IMR-90 (cell line): ENCODE data around the gene CLPX. TPM values are rescaled to one million over a fixed set of nuclear protein-coding genes. Genes with fewer than 3 reads are reported as not detected.

Experiments
- ATAC-seq: fragments of 200-7000 bp; cut with Tn5 transposase; 2 replicates; pipeline ENCODE4 v1.9.1; 2020; ENCODE audit warnings: low read depth, mild to moderate bottlenecking, moderate library complexity
- BruUV-seq: library from RNA; stranded (reverse); fragments of 400-500 nt; replicated peaks from 2 replicates; lab custom pipeline; 2021; lab: Mats Ljungman, UMichigan
- CTCF ChIA-PET: fragments of 300-600 bp; formaldehyde crosslinking; extraction: SDS; loops from one replicate; lab custom pipeline; 2021; ENCODE audit warnings: antibody characterized with exemption; lab: Yijun Ruan, JAX
- POLR2A ChIA-PET: fragments of 300-600 bp; sonication (Branson Sonifier 250); formaldehyde crosslinking; loops from one replicate; lab custom pipeline; 2022; ENCODE audit warnings: antibody characterized with exemption; ENCODE audit not compliant: unreplicated experiment; lab: Charles Lee
- DNase-seq: peaks from one replicate; pipeline ENCODE4 v3.0.0; 2013
- H2AFZ ChIP-seq: replicated peaks from 2 replicates; pipeline ENCODE3; 2013; ENCODE audit warnings: low read length, mild to moderate bottlenecking; ENCODE audit not compliant: poor library complexity
- H2AK5ac ChIP-seq: 2 replicates; pipeline ENCODE4 v1.6.1; 2013; ENCODE audit warnings: low read depth, low read length, inconsistent platforms
- H2AK9ac ChIP-seq: replicated peaks from 2 replicates; pipeline ENCODE3; 2013; ENCODE audit warnings: mild to moderate bottlenecking, low read depth, low read length, moderate library complexity; ENCODE audit not compliant: poor library complexity
- H2BK120ac ChIP-seq: 2 replicates; pipeline ENCODE4 v1.6.1; 2013; ENCODE audit warnings: low read depth, low read length, inconsistent platforms
- H2BK15ac ChIP-seq: 3 replicates; pipeline ENCODE4 v1.6.1; 2013; ENCODE audit warnings: low read depth, low read length, inconsistent platforms
- H2BK20ac ChIP-seq: 2 replicates; pipeline ENCODE4 v1.6.1; 2013; ENCODE audit warnings: low read depth, mild to moderate bottlenecking, inconsistent platforms, low read length, moderate library complexity
- H2BK5ac ChIP-seq: 2 replicates; pipeline ENCODE4 v1.6.1; 2013; ENCODE audit warnings: mild to moderate bottlenecking, low read depth, low read length, inconsistent platforms; ENCODE audit not compliant: poor library complexity, severe bottlenecking
- H3K14ac ChIP-seq: replicated peaks from 2 replicates; pipeline ENCODE4 v1.6.1; 2013; ENCODE audit warnings: low read depth, low read length, inconsistent platforms
- H3K18ac ChIP-seq: 2 replicates; pipeline ENCODE4 v1.6.1; 2013; ENCODE audit warnings: low read depth, low read length, control low read depth
- H3K23ac ChIP-seq: 2 replicates; pipeline ENCODE4 v1.6.1; 2013; ENCODE audit warnings: low read depth, low read length, inconsistent platforms
- H3K27ac ChIP-seq: 2 replicates; pipeline ENCODE4 v1.5.1; 2013; ENCODE audit warnings: mild to moderate bottlenecking, control low read depth, low read length; ENCODE audit not compliant: insufficient read depth
- H3K27me3 ChIP-seq: 2 replicates; pipeline ENCODE4 v1.6.1; 2013; ENCODE audit warnings: low read length; ENCODE audit not compliant: control insufficient read depth, insufficient read depth
- H3K36me3 ChIP-seq: 2 replicates; pipeline ENCODE4 v1.6.1; 2013; ENCODE audit warnings: low read length, mixed read lengths; ENCODE audit not compliant: control insufficient read depth, insufficient read depth
- H3K4ac ChIP-seq: 2 replicates; pipeline ENCODE4 v1.6.1; 2013; ENCODE audit warnings: low read depth, low read length, inconsistent platforms
- H3K4me1 ChIP-seq: 2 replicates; pipeline ENCODE4 v1.6.1; 2013; ENCODE audit warnings: low read length, mixed read lengths; ENCODE audit not compliant: control insufficient read depth, insufficient read depth
- H3K4me2 ChIP-seq: 2 replicates; pipeline ENCODE4 v1.6.1; 2013; ENCODE audit warnings: low read depth, mild to moderate bottlenecking, control low read depth, low read length, moderate library complexity
- H3K4me3 ChIP-seq: 2 replicates; pipeline ENCODE4 v1.5.1; 2013; ENCODE audit warnings: low read depth, mild to moderate bottlenecking, control low read depth, low read length, moderate library complexity; ENCODE audit not compliant: insufficient read depth
- H3K56ac ChIP-seq: 2 replicates; pipeline ENCODE4 v1.6.1; 2013; ENCODE audit warnings: low read length, inconsistent platforms; ENCODE audit not compliant: insufficient read depth; ENCODE audit errors: extremely low read depth
- H3K79me1 ChIP-seq, 2 experiments: 2 replicates each; pipeline ENCODE4 v1.6.1; 2013; ENCODE audit warnings: low read length in 2 of 2, inconsistent platforms in 1 of 2, low read depth in 1 of 2
- H3K9ac ChIP-seq: 2 replicates; pipeline ENCODE4 v1.6.1; 2013; ENCODE audit warnings: low read depth, low read length, control low read depth
- H3K9me1 ChIP-seq: 2 replicates; pipeline ENCODE4 v1.6.1; 2013; ENCODE audit warnings: low read length, inconsistent platforms; ENCODE audit not compliant: insufficient read depth
- H3K9me3 ChIP-seq: 2 replicates; pipeline ENCODE4 v1.6.1; 2013; ENCODE audit warnings: low read length; ENCODE audit not compliant: control insufficient read depth, insufficient read depth
- H4K20me1 ChIP-seq: 2 replicates; pipeline ENCODE4 v1.6.1; 2013; ENCODE audit warnings: low read length, inconsistent platforms; ENCODE audit not compliant: insufficient read depth
- H4K5ac ChIP-seq: 2 replicates; pipeline ENCODE4 v1.6.1; 2013; ENCODE audit warnings: mild to moderate bottlenecking, low read depth, low read length, control low read depth
- H4K8ac ChIP-seq, 2 experiments: 2 replicates each; pipeline ENCODE4 v1.6.1; 2013; ENCODE audit warnings: low read depth in 2 of 2, low read length in 2 of 2, control low read depth in 1 of 2, inconsistent platforms in 1 of 2
- H4K91ac ChIP-seq: 2 replicates; pipeline ENCODE4 v1.6.1; 2013; ENCODE audit warnings: low read depth, low read length, inconsistent platforms; ENCODE audit not compliant: insufficient read depth
- BHLHE40 ChIP-seq: fragments of 150-350 bp; IDR thresholded peaks from 2 replicates; pipeline ENCODE4 v1.6.1; 2016; ENCODE audit warnings: mild to moderate bottlenecking, low read depth, low read length
- CEBPB ChIP-seq: IDR thresholded peaks from 2 replicates; pipeline ENCODE4 v1.6.1; 2012; ENCODE audit warnings: low read depth, low read length, improper control_type of control experiment
- CHD1 ChIP-seq: IDR thresholded peaks from 2 replicates; pipeline ENCODE4 v1.6.1; 2012; ENCODE audit warnings: low read depth, low read length, improper control_type of control experiment
- FOS ChIP-seq: fragments of 150-350 bp; IDR thresholded peaks from 2 replicates; pipeline ENCODE4 v1.6.1; 2016; ENCODE audit warnings: low read depth, low read length
- MAFK ChIP-seq: IDR thresholded peaks from 2 replicates; pipeline ENCODE4 v1.6.1; 2012; ENCODE audit warnings: low read depth, low read length, improper control_type of control experiment
- MAZ ChIP-seq: IDR thresholded peaks from 2 replicates; pipeline ENCODE4 v1.6.1; 2012; ENCODE audit warnings: low read depth, mild to moderate bottlenecking, low read length, improper control_type of control experiment, moderate library complexity, borderline replicate concordance
- MXI1 ChIP-seq: IDR thresholded peaks from 2 replicates; pipeline ENCODE4 v1.6.1; 2012; ENCODE audit warnings: low read depth, mild to moderate bottlenecking, low read length, moderate library complexity, borderline replicate concordance
- NFE2L2 ChIP-seq: fragments of 150-350 bp; IDR thresholded peaks from 2 replicates; pipeline ENCODE4 v1.6.1; 2016; ENCODE audit warnings: low read depth, mild to moderate bottlenecking, low read length
- POLR2A ChIP-seq: IDR thresholded peaks from 2 replicates; pipeline ENCODE4 v1.6.1; 2012; ENCODE audit warnings: mild to moderate bottlenecking, low read depth, low read length
- RAD21 ChIP-seq: IDR thresholded peaks from 2 replicates; pipeline ENCODE4 v1.6.1; 2012; ENCODE audit warnings: low read length, improper control_type of control experiment
- RCOR1 ChIP-seq: IDR thresholded peaks from 2 replicates; pipeline ENCODE4 v1.6.1; 2012; ENCODE audit warnings: mild to moderate bottlenecking, low read length, improper control_type of control experiment; ENCODE audit not compliant: insufficient replicate concordance
- RFX5 ChIP-seq: IDR thresholded peaks from 2 replicates; pipeline ENCODE4 v1.8.0; 2012; ENCODE audit warnings: low read depth, mild to moderate bottlenecking, low read length, moderate library complexity
- SMC3 ChIP-seq: fragments of 150-350 bp; IDR thresholded peaks from 2 replicates; pipeline ENCODE4 v1.6.1; 2016; ENCODE audit warnings: low read depth, mild to moderate bottlenecking, antibody characterized with exemption, low read length, moderate library complexity
- WGBS, 2 experiments: methylation state at CpG; one replicate each; pipeline versions ENCODE4 v1.1.5 to v1.1.7; 2013; ENCODE audit warnings: missing lambda C conversion rate in 2 of 2; ENCODE audit not compliant: insufficient read length in 1 of 2; ENCODE audit errors: extremely low coverage in 2 of 2; 5-methylcytosine and 5-hydroxymethylcytosine counted together
- dilution Hi-C: fragments of 300-500 bp; cut with HindIII; formaldehyde crosslinking; loops from one replicate; pipeline ENCODE4 v1.14.3; 2018; ENCODE audit warnings: low sequenced_read_pairs; ENCODE audit not compliant: unreplicated experiment
- in situ Hi-C: fragments of 300-500 bp; cut with MboI; formaldehyde crosslinking; loops from 3 replicates; pipeline ENCODE4 v1.14.3; 2019; ENCODE audit warnings: low sequenced_read_pairs, inconsistent platforms, mixed read lengths
- intact Hi-C: fragments of 100-400 bp; cut with micrococcal nuclease; formaldehyde crosslinking; loops from 2 replicates; pipeline ENCODE4 v1.10.0; 2022
- polyA plus RNA-seq, 3 experiments: library from polyadenylated mRNA; depleted of rRNA; stranded (reverse); fragments of >200 nt; gene quantifications; 2 replicates each; pipeline ENCODE4 v1.2.3, GENCODE V29; 2012; ENCODE audit warnings: low replicate concordance in 1 of 3
- total RNA-seq: library from RNA; depleted of rRNA; stranded (reverse); fragments of >200 nt; gene quantifications from 2 replicates; pipeline ENCODE4 v1.2.3, GENCODE V29; 2012
- TF ChIP-seq, protein P1 (sequence below): fragments of 150-350 bp; IDR thresholded peaks from 2 replicates; pipeline ENCODE4 v1.6.1; 2016; ENCODE audit warnings: low read depth, mild to moderate bottlenecking, low read length, moderate library complexity, borderline replicate concordance
- TF ChIP-seq, protein P2 (sequence below): fragments of 150-350 bp; IDR thresholded peaks from 2 replicates; pipeline ENCODE4 v1.6.1; 2017; ENCODE audit warnings: mild to moderate bottlenecking, antibody characterized with exemption, low read length, low read depth
- TF ChIP-seq, protein P3 (sequence below): conservative IDR thresholded peaks from 2 replicates; pipeline ENCODE4 v1.5.1; 2012; ENCODE audit warnings: mild to moderate bottlenecking, low read depth, low read length, improper control_type of control experiment

The CLPX gene
- total and polyA plus RNA-seq, 2 of the 4 experiments (the other 2 are of a cell fraction) = 25.8 to 26.9 TPM

DNA sequence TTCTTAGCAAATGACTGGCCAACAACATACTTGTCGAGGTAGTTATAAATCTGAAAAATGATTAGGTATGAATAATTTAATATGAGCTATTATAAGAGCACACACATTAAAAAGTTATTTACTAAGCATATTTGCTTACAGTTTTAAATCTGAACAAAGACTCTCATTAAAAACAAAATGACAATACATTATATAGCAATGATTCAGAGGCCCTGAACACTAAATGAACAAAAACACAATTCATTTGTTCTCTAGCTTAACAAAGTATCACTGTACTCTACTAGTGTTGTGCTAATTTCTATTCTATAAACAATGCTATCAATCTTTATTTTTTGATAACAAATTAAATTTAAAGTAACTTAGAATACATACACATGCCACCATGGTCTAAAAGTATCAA is 21.0 kb downstream of the CLPX start:
- Histone ChIP-seq H3K4me2 (no peak overlapping the region), H3K9me1 (0 out of 2 replicates have a peak, but pooled peaks cover 3% of the 10 kb centered on the region), H3K36me3 (peaks cover 21% of the 10 kb centered on the region), H2AK5ac (no peak overlapping the region), H4K91ac (no peak overlapping the region), H2BK5ac (no peak overlapping the region), H3K9ac (no peak overlapping the region), H3K4me1 (no peaks in the 10 kb centered on the region), H3K4ac (no peak overlapping the region), H2BK120ac (no peak overlapping the region), H3K23ac (no peak overlapping the region), H4K8ac (no peak overlapping the region), H4K5ac (no peak overlapping the region), H3K27me3 (no peaks in the 10 kb centered on the region), H3K56ac (no peak overlapping the region), H2AK9ac (no peak overlapping the region), H3K18ac (no peak overlapping the region), H3K4me3 (no peak overlapping the region), H2AFZ (no peak overlapping the region), H2BK20ac (no peak overlapping the region), H2BK15ac (no peak overlapping the region), H3K9me3 (no peaks in the 10 kb centered on the region), H3K79me1 (peaks cover 11 to 26% of the 10 kb centered on the region in 2 experiments; a peak in 3 of 4 replicates), H4K20me1 (peaks cover 10% of the 10 kb centered on the region; the same call in 1 of the 2 replicates), H3K27ac (no peak overlapping the region), H3K14ac (no peak overlapping the region)
- ATAC-seq (no peak), DNase-seq (no peak)
- BruUV-seq = no TSS peak
- CTCF ChIA-PET = interaction anchor here (0.6 kb wide), 1 partner anchor 200 kb away, joined by 4 read pairs; no protein-coding TSS in a partner anchor
- dilution Hi-C loops = no loop called here
- POLR2A ChIA-PET = no interaction called here
- WGBS, 2 experiments = no CpG with 5 or more reads among the region's 1 CpG
- in situ Hi-C loops = no loop called here
- TF ChIP-seq FOS = no peak
- no peak for TF ChIP-seq SMC3
- no peak for TF ChIP-seq RCOR1
- TF ChIP-seq RAD21 = no peak
- no peak for TF ChIP-seq MXI1
- TF ChIP-seq RFX5 = no peak
- TF ChIP-seq CEBPB = no peak
- no peak for TF ChIP-seq MAFK
- TF ChIP-seq, protein P1, sequence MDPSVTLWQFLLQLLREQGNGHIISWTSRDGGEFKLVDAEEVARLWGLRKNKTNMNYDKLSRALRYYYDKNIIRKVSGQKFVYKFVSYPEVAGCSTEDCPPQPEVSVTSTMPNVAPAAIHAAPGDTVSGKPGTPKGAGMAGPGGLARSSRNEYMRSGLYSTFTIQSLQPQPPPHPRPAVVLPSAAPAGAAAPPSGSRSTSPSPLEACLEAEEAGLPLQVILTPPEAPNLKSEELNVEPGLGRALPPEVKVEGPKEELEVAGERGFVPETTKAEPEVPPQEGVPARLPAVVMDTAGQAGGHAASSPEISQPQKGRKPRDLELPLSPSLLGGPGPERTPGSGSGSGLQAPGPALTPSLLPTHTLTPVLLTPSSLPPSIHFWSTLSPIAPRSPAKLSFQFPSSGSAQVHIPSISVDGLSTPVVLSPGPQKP = no peak
- TF ChIP-seq, protein P2, sequence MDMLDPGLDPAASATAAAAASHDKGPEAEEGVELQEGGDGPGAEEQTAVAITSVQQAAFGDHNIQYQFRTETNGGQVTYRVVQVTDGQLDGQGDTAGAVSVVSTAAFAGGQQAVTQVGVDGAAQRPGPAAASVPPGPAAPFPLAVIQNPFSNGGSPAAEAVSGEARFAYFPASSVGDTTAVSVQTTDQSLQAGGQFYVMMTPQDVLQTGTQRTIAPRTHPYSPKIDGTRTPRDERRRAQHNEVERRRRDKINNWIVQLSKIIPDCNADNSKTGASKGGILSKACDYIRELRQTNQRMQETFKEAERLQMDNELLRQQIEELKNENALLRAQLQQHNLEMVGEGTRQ = no peak
- TF ChIP-seq BHLHE40 = no peak
- no peak for TF ChIP-seq NFE2L2
- TF ChIP-seq, protein P3, sequence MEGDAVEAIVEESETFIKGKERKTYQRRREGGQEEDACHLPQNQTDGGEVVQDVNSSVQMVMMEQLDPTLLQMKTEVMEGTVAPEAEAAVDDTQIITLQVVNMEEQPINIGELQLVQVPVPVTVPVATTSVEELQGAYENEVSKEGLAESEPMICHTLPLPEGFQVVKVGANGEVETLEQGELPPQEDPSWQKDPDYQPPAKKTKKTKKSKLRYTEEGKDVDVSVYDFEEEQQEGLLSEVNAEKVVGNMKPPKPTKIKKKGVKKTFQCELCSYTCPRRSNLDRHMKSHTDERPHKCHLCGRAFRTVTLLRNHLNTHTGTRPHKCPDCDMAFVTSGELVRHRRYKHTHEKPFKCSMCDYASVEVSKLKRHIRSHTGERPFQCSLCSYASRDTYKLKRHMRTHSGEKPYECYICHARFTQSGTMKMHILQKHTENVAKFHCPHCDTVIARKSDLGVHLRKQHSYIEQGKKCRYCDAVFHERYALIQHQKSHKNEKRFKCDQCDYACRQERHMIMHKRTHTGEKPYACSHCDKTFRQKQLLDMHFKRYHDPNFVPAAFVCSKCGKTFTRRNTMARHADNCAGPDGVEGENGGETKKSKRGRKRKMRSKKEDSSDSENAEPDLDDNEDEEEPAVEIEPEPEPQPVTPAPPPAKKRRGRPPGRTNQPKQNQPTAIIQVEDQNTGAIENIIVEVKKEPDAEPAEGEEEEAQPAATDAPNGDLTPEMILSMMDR = no peak
- no peak for TF ChIP-seq CHD1
- no peak for TF ChIP-seq POLR2A
- TF ChIP-seq MAZ = no peak
- intact Hi-C loops = loop anchor here (10.0 kb wide), 1 partner anchor 49 kb away; the partner anchor contains the start of gene UBAP1L
